A673 (cell line): ENCODE data around the gene PTTG1. TPM values are rescaled to one million over a fixed set of nuclear protein-coding genes. Genes with fewer than 3 reads are reported as not detected.
A peak's percentile ranks its signal among the peaks of the same experiment; 100 is the strongest.

ENCODE experiments used
- BruUV-seq: library from RNA; stranded (reverse); fragments of 400-500 nt; replicated peaks from 2 replicates; lab custom pipeline; 2021; lab: Mats Ljungman, UMichigan
- CTCF ChIA-PET: fragments of 300-600 bp; sonication (Branson Sonifier 250); formaldehyde crosslinking; loops from one replicate; lab custom pipeline; 2022; ENCODE audit warnings: antibody characterized with exemption; lab: Charles Lee
- POLR2A ChIA-PET: fragments of 300-600 bp; sonication (Branson Sonifier 250); formaldehyde crosslinking; loops from one replicate; lab custom pipeline; 2022; ENCODE audit warnings: antibody characterized with exemption; ENCODE audit not compliant: low non-redundant PET; lab: Charles Lee
- DNase-seq: peaks from one replicate; pipeline ENCODE4 v3.0.0-alpha.2; 2015; ENCODE audit warnings: low spot score
- H3K27ac ChIP-seq: fragments of 200-600 bp; sonication (generic); 2 replicates; pipeline ENCODE4 v1.5.1; 2016; ENCODE audit warnings: mixed run types, low read depth, mild to moderate bottlenecking, mixed read lengths, antibody characterized with exemption, low read length; ENCODE audit not compliant: poor library complexity, severe bottlenecking
- H3K27me3 ChIP-seq: fragments of 200-600 bp; sonication (generic); replicated peaks from 2 replicates; pipeline ENCODE4 v1.6.1; 2017; ENCODE audit warnings: mixed run types, low read depth, mild to moderate bottlenecking, mixed read lengths, antibody characterized with exemption, low read length; ENCODE audit not compliant: insufficient read depth, poor library complexity
- H3K36me3 ChIP-seq: fragments of 200-600 bp; sonication (generic); 2 replicates; pipeline ENCODE4 v1.6.1; 2016; ENCODE audit warnings: mixed run types, mild to moderate bottlenecking, mixed read lengths, antibody characterized with exemption, low read length; ENCODE audit not compliant: insufficient read depth, poor library complexity, severe bottlenecking
- H3K4me1 ChIP-seq: fragments of 200-600 bp; sonication (generic); 2 replicates; pipeline ENCODE4 v1.6.1; 2017; ENCODE audit warnings: mixed run types, mild to moderate bottlenecking, mixed read lengths, antibody characterized with exemption, low read length; ENCODE audit not compliant: insufficient read depth, poor library complexity, severe bottlenecking
- H3K4me3 ChIP-seq: fragments of 200-600 bp; sonication (generic); 2 replicates; pipeline ENCODE4 v1.5.1; 2016; ENCODE audit warnings: low read depth, mixed run types, mild to moderate bottlenecking, mixed read lengths, low read length; ENCODE audit not compliant: poor library complexity, severe bottlenecking
- H3K9me3 ChIP-seq: fragments of 200-600 bp; sonication (generic); 2 replicates; pipeline ENCODE4 v1.6.1; 2016; ENCODE audit warnings: mixed run types, low read depth, mild to moderate bottlenecking, mixed read lengths, antibody characterized with exemption, low read length; ENCODE audit not compliant: poor library complexity, severe bottlenecking
- CTCF ChIP-seq: fragments of 300-800, 200-600 bp; sonication (generic); conservative IDR thresholded peaks from 2 replicates; pipeline ENCODE4 v1.5.1; 2017; ENCODE audit warnings: low read depth, mild to moderate bottlenecking, antibody characterized with exemption, low read length, moderate library complexity, mixed read lengths
- EZH2 ChIP-seq: fragments of 200-600 bp; sonication (generic); IDR thresholded peaks from 2 replicates; pipeline ENCODE4 v1.6.1; 2017; ENCODE audit warnings: borderline replicate concordance, low read depth, mild to moderate bottlenecking, mixed read lengths, antibody characterized with exemption, low read length; ENCODE audit not compliant: poor library complexity, severe bottlenecking
- intact Hi-C: fragments of 100-400 bp; cut with micrococcal nuclease; formaldehyde crosslinking; loops from one replicate; pipeline ENCODE4 v1.10.0; 2022; ENCODE audit not compliant: unreplicated experiment
- total RNA-seq: library from RNA; stranded (reverse); gene quantifications from 2 replicates; pipeline ENCODE4 v1.2.3, GENCODE V29; 2021

The PTTG1 gene
- total RNA-seq, 1 experiment from 2014 or later = 192 TPM

- BruUV-seq = no TSS peak
- TF ChIP-seq EZH2 (no peak), CTCF (no peak)
- H3K27ac ChIP-seq = no peak overlapping the region
- H3K4me3 ChIP-seq = no peak overlapping the region
- peaks cover 7% of the 10 kb centered on the region for H3K4me1 ChIP-seq
- ChIA-PET POLR2A (no interaction called here), CTCF (no interaction called here)
- intact Hi-C loops = no loop called here
- peaks cover 4% of the 10 kb centered on the region for H3K27me3 ChIP-seq
- no peak for DNase-seq
- H3K36me3 ChIP-seq = no peaks in the 10 kb centered on the region
- H3K9me3 ChIP-seq = no peaks in the 10 kb centered on the region
Measured at GRCh38 chr5:160379511-160379910, 42.1 kb upstream of the PTTG1 start.

- TF ChIP-seq CTCF (no peak), EZH2 (no peak)
- Histone ChIP-seq H3K9me3 (no peaks in the 10 kb centered on the region), H3K27me3 (peaks cover 4% of the 10 kb centered on the region), H3K4me3 (no peak overlapping the region), H3K27ac (no peak overlapping the region), H3K4me1 (peaks cover 7% of the 10 kb centered on the region), H3K36me3 (no peaks in the 10 kb centered on the region)
- POLR2A ChIA-PET = no interaction called here
- CTCF ChIA-PET = interaction anchor here (0.5 kb wide), 1 partner anchor 341 kb away, joined by 5 read pairs; no protein-coding TSS in a partner anchor
- no TSS peak for BruUV-seq
- intact Hi-C loops = no loop called here
- no peak for DNase-seq
Measured at GRCh38 chr5:160380041-160380440, 41.6 kb upstream of the PTTG1 start.

- Histone ChIP-seq H3K36me3 (no peaks in the 10 kb centered on the region), H3K4me1 (peaks cover 7% of the 10 kb centered on the region), H3K27me3 (no peaks in the 10 kb centered on the region), H3K27ac (no peak overlapping the region), H3K4me3 (no peak overlapping the region), H3K9me3 (peaks cover 4% of the 10 kb centered on the region)
- peak; percentile 36 for DNase-seq
- TF ChIP-seq CTCF (no peak), EZH2 (no peak)
- intact Hi-C loops = no loop called here
- no TSS peak for BruUV-seq
- ChIA-PET CTCF (no interaction called here), POLR2A (no interaction called here)
Measured at GRCh38 chr5:160382346-160382745, 39.3 kb upstream of the PTTG1 start.
